Ascending aorta (tissue), 2 donors: ENCODE results near the gene HDAC7. TPM values are rescaled to one million over a fixed set of nuclear protein-coding genes. Genes with fewer than 3 reads are reported as not detected.

Experiments
- DNase-seq, 2 donors: peaks; one replicate each; pipeline ENCODE4 v3.0.0-alpha.2; 2019; ENCODE audit warnings: low spot score in 2 of 2
- H3K27ac ChIP-seq, 2 donors: fragments of 200-600 bp; sonication (generic); one replicate each; pipeline ENCODE4 v1.5.1; 2016 to 2017; ENCODE audit warnings: mild to moderate bottlenecking in 1 of 2
- H3K27me3 ChIP-seq: fragments of 200-600 bp; sonication (generic); one replicate; pipeline ENCODE4 v1.5.1; 2017
- H3K36me3 ChIP-seq, 2 donors: fragments of 200-600 bp; sonication (generic); one replicate each; pipeline ENCODE4 v1.5.1; 2016
- H3K4me1 ChIP-seq, 2 donors: fragments of 200-600 bp; sonication (generic); one replicate each; pipeline ENCODE4 v1.5.1; 2016 to 2017; ENCODE audit warnings: mild to moderate bottlenecking in 1 of 2
- H3K4me3 ChIP-seq, 2 donors: fragments of 200-600 bp; sonication (generic); one replicate each; pipeline ENCODE4 v1.5.1; 2016 to 2017; ENCODE audit warnings: mild to moderate bottlenecking in 1 of 2
- H3K9me3 ChIP-seq, 2 donors: fragments of 200-600 bp; sonication (generic); one replicate each; pipeline ENCODE4 v1.5.1; 2016
- intact Hi-C: fragments of 100-400 bp; cut with DNase I; formaldehyde crosslinking; loops from one replicate; pipeline ENCODE4 v1.15.1; 2023
- total RNA-seq: library from RNA; depleted of rRNA; stranded (reverse); fragments of >200 nt; gene quantifications from one replicate; pipeline ENCODE4 v1.1.0, GENCODE V29; 2016
- TF ChIP-seq, protein P1 (sequence below), 3 experiments: fragments of 200-600 bp in 2 of 3; fragments of 450-650 bp in 1 of 3; sonication (generic) in 2 of 3; IDR thresholded peaks; one replicate each; pipeline ENCODE4 v1.5.1; 2016 to 2019; ENCODE audit warnings: antibody characterized with exemption in 3 of 3, mild to moderate bottlenecking in 1 of 3, moderate library complexity in 1 of 3

The HDAC7 gene
- total RNA-seq, 1 donor from 2014 or later, result 202 TPM

- DNase-seq, result no peak
- no peaks in the 10 kb centered on the region for H3K9me3 ChIP-seq
- intact Hi-C loops, result no loop called here
- H3K27ac ChIP-seq, result peak overlapping the region in 1 of 2 donors; percentile 80
- TF ChIP-seq, protein P1, sequence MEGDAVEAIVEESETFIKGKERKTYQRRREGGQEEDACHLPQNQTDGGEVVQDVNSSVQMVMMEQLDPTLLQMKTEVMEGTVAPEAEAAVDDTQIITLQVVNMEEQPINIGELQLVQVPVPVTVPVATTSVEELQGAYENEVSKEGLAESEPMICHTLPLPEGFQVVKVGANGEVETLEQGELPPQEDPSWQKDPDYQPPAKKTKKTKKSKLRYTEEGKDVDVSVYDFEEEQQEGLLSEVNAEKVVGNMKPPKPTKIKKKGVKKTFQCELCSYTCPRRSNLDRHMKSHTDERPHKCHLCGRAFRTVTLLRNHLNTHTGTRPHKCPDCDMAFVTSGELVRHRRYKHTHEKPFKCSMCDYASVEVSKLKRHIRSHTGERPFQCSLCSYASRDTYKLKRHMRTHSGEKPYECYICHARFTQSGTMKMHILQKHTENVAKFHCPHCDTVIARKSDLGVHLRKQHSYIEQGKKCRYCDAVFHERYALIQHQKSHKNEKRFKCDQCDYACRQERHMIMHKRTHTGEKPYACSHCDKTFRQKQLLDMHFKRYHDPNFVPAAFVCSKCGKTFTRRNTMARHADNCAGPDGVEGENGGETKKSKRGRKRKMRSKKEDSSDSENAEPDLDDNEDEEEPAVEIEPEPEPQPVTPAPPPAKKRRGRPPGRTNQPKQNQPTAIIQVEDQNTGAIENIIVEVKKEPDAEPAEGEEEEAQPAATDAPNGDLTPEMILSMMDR (IDR thresholded peaks at IDR 0.05), result no peak
- no peak overlapping the region for H3K4me3 ChIP-seq
- peaks cover 0 to 27% of the 10 kb centered on the region in 2 donors for H3K36me3 ChIP-seq
- peaks cover 18 to 45% of the 10 kb centered on the region in 2 donors for H3K4me1 ChIP-seq
- no peaks in the 10 kb centered on the region for H3K27me3 ChIP-seq
Measured at GRCh38 chr12:47739297-47739696, 80.4 kb downstream of the HDAC7 start.

DNA sequence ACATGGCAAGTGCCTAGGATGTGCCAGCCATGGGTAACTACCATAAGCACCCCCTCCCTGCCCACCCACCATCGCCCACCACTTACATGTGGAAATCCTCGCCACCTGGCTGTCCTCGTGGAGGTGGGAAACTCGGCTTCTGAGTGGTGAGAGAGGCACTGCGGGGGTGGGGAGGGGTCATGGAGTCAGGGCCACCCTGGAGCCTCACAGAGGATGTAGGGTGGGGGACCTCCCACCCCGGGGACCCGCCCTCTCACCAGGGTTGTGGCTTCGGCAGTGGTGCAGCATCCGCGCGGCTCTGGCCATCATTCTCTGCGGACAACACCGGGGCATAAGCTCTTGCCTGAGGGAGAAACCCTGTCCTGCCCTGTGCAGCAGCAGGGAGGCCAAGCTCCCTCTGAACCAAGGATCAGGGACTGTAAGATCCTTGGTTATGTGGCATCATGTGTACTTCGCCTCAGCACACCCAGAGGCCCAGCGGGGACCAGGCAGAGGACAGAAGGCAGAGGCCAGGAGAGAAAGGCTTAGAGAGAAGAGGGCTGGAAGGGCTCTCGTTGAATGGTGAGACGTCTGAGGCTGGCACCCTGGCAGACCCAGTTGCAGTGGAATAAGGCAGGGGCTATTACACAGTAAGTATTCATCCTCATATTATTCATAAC lies 81.6 kb downstream of the HDAC7 start:
- no peak for DNase-seq
- peak overlapping the region; percentile 80 to 86 for H3K27ac ChIP-seq
- peaks cover 18 to 45% of the 10 kb centered on the region in 2 donors for H3K4me1 ChIP-seq
- TF ChIP-seq, protein P1 (IDR thresholded peaks at IDR 0.05), result no peak
- no peaks in the 10 kb centered on the region for H3K27me3 ChIP-seq
- H3K4me3 ChIP-seq, result no peak overlapping the region
- intact Hi-C loops, result loop anchor here (1.0 kb wide), 2 partner anchors 15 to 21 kb away; no protein-coding TSS in a partner anchor
- H3K9me3 ChIP-seq, result no peaks in the 10 kb centered on the region
- peaks cover 0 to 20% of the 10 kb centered on the region in 2 donors for H3K36me3 ChIP-seq

DNA sequence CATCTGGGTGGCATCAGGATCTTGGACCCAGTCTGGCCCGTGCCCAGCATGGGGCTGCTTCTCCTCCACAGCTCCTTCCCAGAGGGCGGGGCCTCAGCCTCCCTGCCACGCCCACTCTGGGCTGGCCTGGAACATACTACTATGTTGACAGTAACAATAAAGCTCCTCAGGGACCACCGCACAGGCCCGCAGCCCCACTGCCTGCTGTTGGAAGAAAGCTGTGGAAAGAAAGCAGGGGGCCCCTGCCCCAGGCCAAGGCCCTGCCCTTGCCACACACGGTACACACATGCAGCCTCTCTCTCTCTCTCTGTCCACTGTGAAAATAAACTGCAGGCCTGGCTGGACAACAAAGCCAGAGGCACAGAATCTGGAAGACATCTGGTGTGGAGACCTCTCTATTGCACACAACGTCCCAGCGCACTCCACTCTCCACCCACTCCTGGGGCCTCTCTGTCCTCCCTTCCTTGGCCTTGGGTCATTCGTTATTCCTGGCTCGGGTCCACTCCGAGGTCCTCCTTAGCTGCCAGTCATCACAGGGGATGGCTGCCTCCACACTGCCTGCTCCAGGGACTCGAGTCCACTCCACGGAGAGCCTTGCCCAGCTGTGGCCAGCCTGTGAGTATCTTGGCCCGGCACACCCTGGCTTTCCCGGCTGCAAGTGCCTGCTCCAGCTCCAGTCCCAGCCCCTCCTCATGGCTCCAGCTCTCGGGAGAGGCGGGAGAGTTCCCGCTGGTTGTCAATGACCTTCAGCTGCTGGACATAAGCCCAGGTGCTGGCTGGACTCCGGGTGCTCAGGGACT lies 82.6 kb downstream of the HDAC7 start:
- H3K9me3 ChIP-seq, result no peaks in the 10 kb centered on the region
- peak overlapping the region; percentile 80 to 86 for H3K27ac ChIP-seq
- peaks cover 18 to 45% of the 10 kb centered on the region in 2 donors for H3K4me1 ChIP-seq
- H3K27me3 ChIP-seq, result no peaks in the 10 kb centered on the region
- intact Hi-C loops, result loop anchor here (1.0 kb wide), 2 partner anchors 16 to 20 kb away; no protein-coding TSS in a partner anchor
- DNase-seq, result peak; percentile 77 to 95
- TF ChIP-seq, protein P1 (IDR thresholded peaks at IDR 0.05), result no peak
- peaks cover 0 to 19% of the 10 kb centered on the region in 2 donors for H3K36me3 ChIP-seq
- H3K4me3 ChIP-seq, result peak overlapping the region in 1 of 2 donors; percentile 9

DNA sequence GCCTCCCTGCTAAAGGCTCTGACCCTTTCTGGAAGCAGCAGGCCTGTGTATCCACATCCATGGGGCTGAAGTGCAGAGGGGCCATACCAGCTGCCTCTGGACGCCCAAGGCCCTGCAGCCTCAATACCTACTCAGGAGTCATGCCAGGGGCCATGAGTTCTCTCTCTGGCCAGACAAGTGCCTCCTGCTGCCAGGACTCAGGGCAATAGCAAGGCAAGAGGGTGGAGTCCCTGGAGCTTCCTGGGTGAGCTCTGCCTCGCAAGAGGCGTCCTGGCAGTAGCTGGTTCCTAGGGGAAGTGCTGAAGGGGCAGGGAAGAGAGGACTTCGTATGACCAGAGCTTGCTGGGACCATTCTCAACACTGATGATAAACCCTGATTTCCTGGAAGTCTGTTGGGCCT lies 83.5 kb downstream of the HDAC7 start:
- Histone ChIP-seq H3K27me3 (no peaks in the 10 kb centered on the region), H3K36me3 (peaks cover 0 to 19% of the 10 kb centered on the region in 2 donors), H3K27ac (peak overlapping the region; percentile 80 to 86), H3K4me1 (peaks cover 18 to 38% of the 10 kb centered on the region in 2 donors), H3K9me3 (no peaks in the 10 kb centered on the region), H3K4me3 (no peak overlapping the region)
- TF ChIP-seq, protein P1 (IDR thresholded peaks at IDR 0.05), result no peak
- no peak for DNase-seq
- intact Hi-C loops, result no loop called here

DNA sequence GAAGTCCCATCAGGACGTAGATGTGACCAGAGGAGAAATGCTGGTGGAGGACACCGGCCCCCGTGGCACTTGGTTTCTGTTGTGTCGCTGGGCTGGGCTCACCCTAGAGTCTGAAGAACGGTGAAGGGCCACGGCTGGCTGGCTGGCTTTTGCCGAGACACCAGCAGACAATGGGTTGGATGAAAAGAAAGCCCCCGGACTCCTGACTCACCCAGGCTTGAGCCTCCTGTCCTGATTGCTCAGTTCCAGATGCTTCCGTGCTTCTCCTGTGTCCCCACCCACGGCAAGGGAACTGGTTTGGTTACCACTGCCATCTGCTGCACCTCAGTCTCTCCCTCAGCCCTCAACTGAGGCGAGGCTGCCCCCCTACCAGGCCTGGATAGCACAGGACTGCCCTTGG lies 84.1 kb downstream of the HDAC7 start:
- H3K27me3 ChIP-seq, result no peaks in the 10 kb centered on the region
- no peaks in the 10 kb centered on the region for H3K9me3 ChIP-seq
- intact Hi-C loops, result no loop called here
- no peak for DNase-seq
- H3K27ac ChIP-seq, result peak overlapping the region; percentile 80 to 86
- peaks cover 18 to 34% of the 10 kb centered on the region in 2 donors for H3K4me1 ChIP-seq
- TF ChIP-seq, protein P1 (IDR thresholded peaks at IDR 0.05), result no peak
- no peak overlapping the region for H3K4me3 ChIP-seq
- peaks cover 0 to 18% of the 10 kb centered on the region in 2 donors for H3K36me3 ChIP-seq
